KMS-11 (cell line): ENCODE data around the gene WDR41.

Experiments used
- H2AFZ ChIP-seq: fragments of 200-600 bp; sonication (generic); 2 replicates; pipeline ENCODE4 v1.6.1; 2016; ENCODE audit warnings: antibody characterized with exemption, mixed run types, low read depth
- H3K27ac ChIP-seq: fragments of 200-600 bp; sonication (generic); 2 replicates; pipeline ENCODE4 v1.6.1; 2016; ENCODE audit warnings: mild to moderate bottlenecking, mixed run types
- H3K27me3 ChIP-seq: fragments of 200-600 bp; sonication (generic); 2 replicates; pipeline ENCODE4 v1.6.1; 2017; ENCODE audit warnings: mild to moderate bottlenecking, low read depth, mixed run types, moderate library complexity; ENCODE audit not compliant: insufficient read depth
- H3K36me3 ChIP-seq: fragments of 200-600 bp; sonication (generic); 2 replicates; pipeline ENCODE4 v1.6.1; 2017; ENCODE audit warnings: mild to moderate bottlenecking, mixed run types; ENCODE audit not compliant: insufficient read depth
- H3K4me1 ChIP-seq: fragments of 200-600 bp; sonication (generic); 2 replicates; pipeline ENCODE4 v1.6.1; 2016; ENCODE audit warnings: mild to moderate bottlenecking, low read depth, mixed run types; ENCODE audit not compliant: poor library complexity, severe bottlenecking
- H3K4me2 ChIP-seq: fragments of 200-600 bp; sonication (generic); 2 replicates; pipeline ENCODE4 v1.7.0; 2016; ENCODE audit warnings: mild to moderate bottlenecking, mixed run types
- H3K4me3 ChIP-seq: fragments of 200-600 bp; sonication (generic); IDR thresholded peaks from 2 replicates; pipeline ENCODE4 v1.6.1; 2017; ENCODE audit warnings: low read depth, low read length, mixed read lengths; ENCODE audit not compliant: insufficient read depth
- H3K79me2 ChIP-seq: fragments of 200-600 bp; sonication (generic); 2 replicates; pipeline ENCODE4 v1.6.1; 2016; ENCODE audit warnings: low read depth, mixed run types; ENCODE audit not compliant: insufficient read depth
- H3K9ac ChIP-seq: fragments of 200-600 bp; sonication (generic); 2 replicates; pipeline ENCODE4 v1.6.1; 2016; ENCODE audit warnings: mild to moderate bottlenecking, mixed run types
- H4K20me1 ChIP-seq: fragments of 200-600 bp; sonication (generic); 2 replicates; pipeline ENCODE4 v1.6.1; 2016; ENCODE audit warnings: mild to moderate bottlenecking, mixed run types; ENCODE audit not compliant: insufficient read depth
- TF ChIP-seq, protein P1 (sequence below): fragments of 200-600 bp; sonication (generic); conservative IDR thresholded peaks from 2 replicates; pipeline ENCODE4 v1.6.1; 2017; ENCODE audit warnings: low read depth, mild to moderate bottlenecking, antibody characterized with exemption, low read length, moderate library complexity, mixed read lengths

WDR41 gene

GRCh38 chr5:77419644-77420582 lies 72.2 kb downstream of the WDR41 start:
- Histone ChIP-seq H4K20me1 (no peaks in the 10 kb centered on the region), H3K4me2 (no peak overlapping the region), H3K79me2 (no peaks in the 10 kb centered on the region), H3K4me1 (no peaks in the 10 kb centered on the region), H3K27ac (no peak overlapping the region), H2AFZ (no peak overlapping the region), H3K9ac (no peak overlapping the region), H3K4me3 (no peak overlapping the region), H3K27me3 (no peaks in the 10 kb centered on the region), H3K36me3 (no peaks in the 10 kb centered on the region)
- TF ChIP-seq, protein P1, sequence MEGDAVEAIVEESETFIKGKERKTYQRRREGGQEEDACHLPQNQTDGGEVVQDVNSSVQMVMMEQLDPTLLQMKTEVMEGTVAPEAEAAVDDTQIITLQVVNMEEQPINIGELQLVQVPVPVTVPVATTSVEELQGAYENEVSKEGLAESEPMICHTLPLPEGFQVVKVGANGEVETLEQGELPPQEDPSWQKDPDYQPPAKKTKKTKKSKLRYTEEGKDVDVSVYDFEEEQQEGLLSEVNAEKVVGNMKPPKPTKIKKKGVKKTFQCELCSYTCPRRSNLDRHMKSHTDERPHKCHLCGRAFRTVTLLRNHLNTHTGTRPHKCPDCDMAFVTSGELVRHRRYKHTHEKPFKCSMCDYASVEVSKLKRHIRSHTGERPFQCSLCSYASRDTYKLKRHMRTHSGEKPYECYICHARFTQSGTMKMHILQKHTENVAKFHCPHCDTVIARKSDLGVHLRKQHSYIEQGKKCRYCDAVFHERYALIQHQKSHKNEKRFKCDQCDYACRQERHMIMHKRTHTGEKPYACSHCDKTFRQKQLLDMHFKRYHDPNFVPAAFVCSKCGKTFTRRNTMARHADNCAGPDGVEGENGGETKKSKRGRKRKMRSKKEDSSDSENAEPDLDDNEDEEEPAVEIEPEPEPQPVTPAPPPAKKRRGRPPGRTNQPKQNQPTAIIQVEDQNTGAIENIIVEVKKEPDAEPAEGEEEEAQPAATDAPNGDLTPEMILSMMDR, result no peak

DNA sequence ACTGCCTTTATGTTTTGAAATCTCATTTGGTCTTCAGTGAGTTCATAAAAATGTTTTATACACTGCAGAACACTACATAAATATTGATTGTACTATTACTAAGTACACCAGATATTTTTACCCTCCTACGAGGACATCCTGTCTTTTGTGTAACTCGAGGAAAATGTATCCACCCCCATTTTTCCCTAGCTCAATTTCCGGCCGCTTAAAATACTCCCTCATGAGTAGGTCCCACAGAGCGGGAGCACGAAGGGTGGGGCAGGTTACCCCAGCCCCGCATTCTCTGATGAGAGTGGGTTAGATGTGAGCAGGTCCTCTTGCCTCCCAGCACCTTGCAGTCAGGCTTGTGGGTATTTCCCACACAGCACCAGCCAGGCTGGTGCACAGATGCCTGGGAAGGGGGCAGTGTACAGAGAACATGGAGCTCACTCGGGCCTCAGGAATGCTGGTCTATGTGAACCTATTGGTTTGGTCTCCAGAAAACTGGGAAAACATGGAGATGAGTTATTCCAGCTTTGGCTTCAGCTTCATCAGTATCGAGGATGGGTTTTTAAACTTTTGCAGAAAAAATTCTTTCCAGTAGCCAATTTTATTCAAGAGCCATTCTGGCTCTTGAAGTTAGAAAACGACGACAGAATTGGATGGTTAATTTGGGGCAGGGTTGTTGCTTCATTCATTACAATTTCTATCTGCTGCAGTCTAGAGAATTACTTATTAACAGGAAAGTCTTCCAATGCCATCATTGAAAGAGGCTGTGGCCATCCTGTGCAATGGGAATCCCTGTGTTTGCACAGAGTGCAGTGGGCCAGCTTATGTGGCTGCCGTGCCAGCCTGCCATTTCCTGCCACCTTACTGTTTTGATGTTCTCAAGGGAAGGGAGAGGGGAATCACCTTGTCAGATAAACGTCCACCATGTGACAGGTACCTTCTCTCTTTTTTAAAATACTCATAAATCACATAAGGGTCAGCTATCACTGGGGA lies 73.2 kb downstream of the WDR41 start:
- Histone ChIP-seq H3K27ac (no peak overlapping the region), H3K9ac (no peak overlapping the region), H3K79me2 (no peaks in the 10 kb centered on the region), H4K20me1 (no peaks in the 10 kb centered on the region), H3K4me2 (no peak overlapping the region), H3K4me1 (no peaks in the 10 kb centered on the region), H2AFZ (no peak overlapping the region), H3K27me3 (no peaks in the 10 kb centered on the region), H3K4me3 (no peak overlapping the region), H3K36me3 (no peaks in the 10 kb centered on the region)
- TF ChIP-seq, protein P1, result no peak

DNA sequence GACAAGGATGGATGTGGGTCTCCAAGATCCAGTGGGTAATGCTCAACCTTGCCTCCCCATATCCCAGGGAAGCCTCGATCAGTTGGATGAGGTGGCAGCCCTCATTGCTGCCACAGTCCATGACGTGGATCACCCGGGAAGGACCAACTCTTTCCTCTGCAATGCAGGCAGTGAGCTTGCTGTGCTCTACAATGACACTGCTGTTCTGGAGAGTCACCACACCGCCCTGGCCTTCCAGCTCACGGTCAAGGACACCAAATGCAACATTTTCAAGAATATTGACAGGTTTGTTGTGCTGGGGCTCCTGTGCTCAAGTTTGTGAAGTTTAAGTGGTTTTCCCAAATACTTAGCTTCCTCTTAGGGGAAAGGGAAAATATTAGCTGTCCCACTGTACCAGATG lies 74.0 kb downstream of the WDR41 start:
- Histone ChIP-seq H3K36me3 (no peaks in the 10 kb centered on the region), H3K4me2 (no peak overlapping the region), H3K4me3 (no peak overlapping the region), H4K20me1 (no peaks in the 10 kb centered on the region), H3K27me3 (no peaks in the 10 kb centered on the region), H3K79me2 (no peaks in the 10 kb centered on the region), H3K4me1 (no peaks in the 10 kb centered on the region), H2AFZ (no peak overlapping the region), H3K27ac (no peak overlapping the region), H3K9ac (no peak overlapping the region)
- TF ChIP-seq, protein P1, result no peak

- H3K4me1 ChIP-seq, result no peaks in the 10 kb centered on the region
- TF ChIP-seq, protein P1, result no peak
- H3K4me3 ChIP-seq, result no peak overlapping the region
- H3K4me2 ChIP-seq, result no peak overlapping the region
- no peaks in the 10 kb centered on the region for H4K20me1 ChIP-seq
- H3K79me2 ChIP-seq, result no peaks in the 10 kb centered on the region
- H3K9ac ChIP-seq, result no peak overlapping the region
- H3K36me3 ChIP-seq, result no peaks in the 10 kb centered on the region
- no peak overlapping the region for H2AFZ ChIP-seq
- no peak overlapping the region for H3K27ac ChIP-seq
- no peaks in the 10 kb centered on the region for H3K27me3 ChIP-seq
These were observed 79.1 kb downstream of the WDR41 start for GRCh38 chr5:77413049-77413448.
